Activated CD4-positive, alpha-beta T cell treated with anti-CD3 and anti-CD28 coated beads for 48 hours (primary cell): ENCODE results near the gene C18orf32.
"Not testable (repeated sequence)": the region's sequence is repeated elsewhere in the genome, so short reads cannot be mapped to it uniquely, and the experiment has no call there.

Source experiments
- DNase-seq: peaks from one replicate; pipeline ENCODE4 v3.0.0-alpha.2; 2020

Gene C18orf32

GRCh38 chr18:49467019-49467563 is 19.9 kb downstream of the C18orf32 start:
- DNase-seq, result no peak

- no peak for DNase-seq
These were observed 22.1 kb downstream of the C18orf32 start for GRCh38 chr18:49464718-49465598.

- no peak for DNase-seq
These were observed 25.4 kb downstream of the C18orf32 start for GRCh38 chr18:49461602-49461977.

GRCh38 chr18:49460976-49461601 is 25.9 kb downstream of the C18orf32 start:
- DNase-seq, result no peak

GRCh38 chr18:49459404-49460171 is 27.4 kb downstream of the C18orf32 start:
- DNase-seq, result peak; percentile 53

GRCh38 chr18:49457616-49458015 is 29.4 kb downstream of the C18orf32 start:
- DNase-seq, result no peak

- no peak for DNase-seq
These were observed 30.2 kb downstream of the C18orf32 start for GRCh38 chr18:49456794-49457193.

- not testable (repeated sequence) for DNase-seq
These were observed 34.5 kb downstream of the C18orf32 start for GRCh38 chr18:49452534-49452933.

- peak; percentile 57 for DNase-seq
These were observed 39.0 kb downstream of the C18orf32 start for GRCh38 chr18:49447810-49448745.

- no peak for DNase-seq
These were observed 40.6 kb downstream of the C18orf32 start for GRCh38 chr18:49446481-49446880.

GRCh38 chr18:49444581-49444980 is 42.5 kb downstream of the C18orf32 start:
- no peak for DNase-seq

- DNase-seq, result no peak
These were observed 43.2 kb downstream of the C18orf32 start for GRCh38 chr18:49443837-49444236.

GRCh38 chr18:49441338-49441938 is 45.6 kb downstream of the C18orf32 start:
- no peak for DNase-seq

- DNase-seq, result no peak
These were observed 51.9 kb downstream of the C18orf32 start for GRCh38 chr18:49435170-49435569.

- no peak for DNase-seq
These were observed 54.4 kb downstream of the C18orf32 start for GRCh38 chr18:49432602-49433001.

- no peak for DNase-seq
These were observed 55.7 kb downstream of the C18orf32 start for GRCh38 chr18:49431165-49431962.
